HepG2 (cell line): ENCODE results near the gene DCDC2. TPM values are rescaled to one million over a fixed set of nuclear protein-coding genes. Genes with fewer than 3 reads are reported as not detected.

Experiments
- ARNTL ChIP-seq: sonication (generic); formaldehyde crosslinking; IDR thresholded peaks from 2 replicates; pipeline ENCODE4 v1.4.0; 2020; ENCODE audit warnings: mild to moderate bottlenecking, missing genetic modification reagents
- ASH2L ChIP-seq: fragments of 300-600, 200-600 bp; sonication (generic); IDR thresholded peaks from 2 replicates; pipeline ENCODE4 v1.7.0; 2017; ENCODE audit warnings: low read depth, mild to moderate bottlenecking, moderate library complexity, mixed read lengths, low read length; ENCODE audit not compliant: insufficient read length
- ELF4 ChIP-seq: sonication (generic); formaldehyde crosslinking; IDR thresholded peaks from 2 replicates; pipeline ENCODE4 v1.5.0; 2020; ENCODE audit warnings: missing genetic modification reagents, mild to moderate bottlenecking, moderate library complexity, borderline replicate concordance
- HES4 ChIP-seq: sonication (generic); formaldehyde crosslinking; IDR thresholded peaks from 2 replicates; pipeline ENCODE4 v1.9.0; 2021; ENCODE audit warnings: mild to moderate bottlenecking, missing genetic modification reagents, borderline replicate concordance
- KDM5B ChIP-seq: sonication (generic); formaldehyde crosslinking; IDR thresholded peaks from 2 replicates; pipeline ENCODE4 v1.4.0; 2020; ENCODE audit warnings: missing genetic modification reagents, mild to moderate bottlenecking, borderline replicate concordance
- MZF1 ChIP-seq: sonication (generic); formaldehyde crosslinking; IDR thresholded peaks from 2 replicates; pipeline ENCODE4 v1.8.1; 2023; ENCODE audit warnings: mild to moderate bottlenecking, missing genetic modification reagents, borderline replicate concordance
- REXO4 ChIP-seq: sonication (generic); formaldehyde crosslinking; IDR thresholded peaks from 2 replicates; pipeline ENCODE4 v1.8.0; 2022; ENCODE audit warnings: missing genetic modification reagents, mild to moderate bottlenecking, borderline replicate concordance
- ZHX2 ChIP-seq, 2 experiments: sonication (generic) in 1 of 2; formaldehyde crosslinking in 1 of 2; IDR thresholded peaks; 2 replicates each; pipeline versions ENCODE4 v1.6.1 to v1.9.0; 2014 to 2022; ENCODE audit warnings: antibody characterized with exemption in 1 of 2, borderline replicate concordance in 1 of 2, inconsistent platforms in 1 of 2, low read depth in 1 of 2, missing genetic modification reagents in 1 of 2
- ZNF230 ChIP-seq: sonication (generic); formaldehyde crosslinking; IDR thresholded peaks from 2 replicates; pipeline ENCODE4 v1.4.0; 2020; ENCODE audit warnings: mild to moderate bottlenecking, missing genetic modification reagents
- ZNF326 ChIP-seq: sonication (generic); formaldehyde crosslinking; IDR thresholded peaks from 2 replicates; pipeline ENCODE4 v1.4.0; 2020; ENCODE audit warnings: missing genetic modification reagents, borderline replicate concordance
- ZNF33A ChIP-seq: sonication (generic); formaldehyde crosslinking; IDR thresholded peaks from 2 replicates; pipeline ENCODE4 v1.5.1; 2020; ENCODE audit warnings: missing genetic modification reagents, mild to moderate bottlenecking, moderate library complexity, borderline replicate concordance
- ZNF562 ChIP-seq: sonication (generic); formaldehyde crosslinking; IDR thresholded peaks from 2 replicates; pipeline ENCODE4 v1.8.0; 2022; ENCODE audit warnings: missing genetic modification reagents, borderline replicate concordance
- ZNF740 ChIP-seq: sonication (generic); formaldehyde crosslinking; IDR thresholded peaks from 2 replicates; pipeline ENCODE4 v1.4.0; 2020; ENCODE audit warnings: missing genetic modification reagents
- ZNF775 ChIP-seq: sonication (generic); formaldehyde crosslinking; IDR thresholded peaks from 2 replicates; pipeline ENCODE4 v1.4.0; 2020; ENCODE audit warnings: missing genetic modification reagents, mild to moderate bottlenecking, moderate library complexity, borderline replicate concordance
- ZNF782 ChIP-seq: sonication (generic); formaldehyde crosslinking; IDR thresholded peaks from 2 replicates; pipeline ENCODE4 v1.4.0; 2020; ENCODE audit warnings: missing genetic modification reagents, mild to moderate bottlenecking, borderline replicate concordance
- ZSCAN12 ChIP-seq: sonication (generic); formaldehyde crosslinking; IDR thresholded peaks from 2 replicates; pipeline ENCODE4 v1.9.0; 2021; ENCODE audit warnings: mild to moderate bottlenecking, missing genetic modification reagents
- polyA plus RNA-seq, 8 experiments: library from polyadenylated mRNA; depleted of rRNA in 3 of 8; stranded (reverse) in 7 of 8; unstranded in 1 of 8; fragments of >200 nt; fragmentation: Illumina TruSeq in 4 of 8; extraction: Trizol in 4 of 8; gene quantifications; 2 replicates each; pipeline versions ENCODE4 v1.2.1 to v1.2.3, GENCODE V29; 2011 to 2016; ENCODE audit warnings: low read depth in 4 of 8, missing spikeins in 1 of 8, mixed read lengths in 1 of 8; ENCODE audit not compliant: insufficient read depth in 1 of 8
- total RNA-seq, 5 experiments: library from RNA; depleted of rRNA; stranded (reverse); fragments of >200 nt; fragmentation: Illumina TruSeq; extraction: Trizol; gene quantifications; 2 replicates each; pipeline ENCODE4 v1.2.3, GENCODE V29; 2016; ENCODE audit warnings: low read depth in 1 of 5
- TF ChIP-seq, protein P1 (sequence below): sonication (generic); formaldehyde crosslinking; conservative IDR thresholded peaks from 2 replicates; pipeline ENCODE4 v1.8.0; 2022; ENCODE audit warnings: missing genetic modification reagents
- TF ChIP-seq, protein P2 (sequence below): sonication (generic); formaldehyde crosslinking; IDR thresholded peaks from 2 replicates; pipeline ENCODE4 v1.9.0; 2021; ENCODE audit warnings: missing genetic modification reagents, borderline replicate concordance

The DCDC2 gene
- total and polyA plus RNA-seq, 2 of the 13 experiments (the other 11 are each of a cell fraction or from before 2014, with no cell fraction given), result 9.0 to 36.2 TPM

GRCh38 chr6:24283043-24283985, 74.5 kb downstream of the DCDC2 start (continued):
- TF ChIP-seq, protein P1, sequence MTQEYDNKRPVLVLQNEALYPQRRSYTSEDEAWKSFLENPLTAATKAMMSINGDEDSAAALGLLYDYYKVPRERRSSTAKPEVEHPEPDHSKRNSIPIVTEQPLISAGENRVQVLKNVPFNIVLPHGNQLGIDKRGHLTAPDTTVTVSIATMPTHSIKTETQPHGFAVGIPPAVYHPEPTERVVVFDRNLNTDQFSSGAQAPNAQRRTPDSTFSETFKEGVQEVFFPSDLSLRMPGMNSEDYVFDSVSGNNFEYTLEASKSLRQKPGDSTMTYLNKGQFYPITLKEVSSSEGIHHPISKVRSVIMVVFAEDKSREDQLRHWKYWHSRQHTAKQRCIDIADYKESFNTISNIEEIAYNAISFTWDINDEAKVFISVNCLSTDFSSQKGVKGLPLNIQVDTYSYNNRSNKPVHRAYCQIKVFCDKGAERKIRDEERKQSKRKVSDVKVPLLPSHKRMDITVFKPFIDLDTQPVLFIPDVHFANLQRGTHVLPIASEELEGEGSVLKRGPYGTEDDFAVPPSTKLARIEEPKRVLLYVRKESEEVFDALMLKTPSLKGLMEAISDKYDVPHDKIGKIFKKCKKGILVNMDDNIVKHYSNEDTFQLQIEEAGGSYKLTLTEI, result no peak
- TF ChIP-seq REXO4 (CRISPR knock-in tag), result no peak
- no peak for TF ChIP-seq ARNTL
- TF ChIP-seq KDM5B (CRISPR knock-in tag), result no peak
- peak; percentile 42 for TF ChIP-seq ASH2L
- no peak for TF ChIP-seq ZHX2 (IDR thresholded peaks at IDR 0.05; ENCODE audit: low read depth)
- TF ChIP-seq ZHX2 (CRISPR knock-in tag; IDR thresholded peaks at IDR 0.05; ENCODE audit: borderline replicate concordance), result no peak
- no peak for TF ChIP-seq MZF1 (CRISPR knock-in tag)
- no peak for TF ChIP-seq ZNF775 (CRISPR knock-in tag)
- TF ChIP-seq HES4 (CRISPR knock-in tag), result no peak
- TF ChIP-seq ZNF562 (CRISPR knock-in tag), result no peak
- TF ChIP-seq, protein P2, sequence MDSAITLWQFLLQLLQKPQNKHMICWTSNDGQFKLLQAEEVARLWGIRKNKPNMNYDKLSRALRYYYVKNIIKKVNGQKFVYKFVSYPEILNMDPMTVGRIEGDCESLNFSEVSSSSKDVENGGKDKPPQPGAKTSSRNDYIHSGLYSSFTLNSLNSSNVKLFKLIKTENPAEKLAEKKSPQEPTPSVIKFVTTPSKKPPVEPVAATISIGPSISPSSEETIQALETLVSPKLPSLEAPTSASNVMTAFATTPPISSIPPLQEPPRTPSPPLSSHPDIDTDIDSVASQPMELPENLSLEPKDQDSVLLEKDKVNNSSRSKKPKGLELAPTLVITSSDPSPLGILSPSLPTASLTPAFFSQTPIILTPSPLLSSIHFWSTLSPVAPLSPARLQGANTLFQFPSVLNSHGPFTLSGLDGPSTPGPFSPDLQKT, result no peak
- no peak for TF ChIP-seq ZNF326 (CRISPR knock-in tag)
- TF ChIP-seq ZSCAN12, result no peak
- TF ChIP-seq ZNF230 (CRISPR knock-in tag), result peak; percentile 36; the same call in 1 of the 2 replicates
- TF ChIP-seq ZNF740, result no peak
- no peak for TF ChIP-seq ZNF782 (CRISPR knock-in tag)
- 0 out of 2 replicates have a peak, but pooled peaks have one; percentile 8 for TF ChIP-seq ELF4 (CRISPR knock-in tag)
- TF ChIP-seq ZNF33A, result no peak
